ENCODE measurements around the gene SP3.

The SP3 gene

GRCh38 chr2:173881461-173881860, 83.7 kb downstream of the SP3 start:
- no peak overlapping the region for H3K4me3 ChIP-seq (ENCODE audit: control insufficient read depth, low read depth, low read length)
- TF ChIP-seq CTCF (IDR thresholded peaks at IDR 0.05; ENCODE audit: control insufficient read depth, insufficient read depth, low read depth, low read length, missing control alignments), result no peak
- no peak for DNase-seq (ENCODE audit: low read depth)

GRCh38 chr2:173880561-173880960, 84.6 kb downstream of the SP3 start:
- TF ChIP-seq CTCF (IDR thresholded peaks at IDR 0.05; ENCODE audit: control insufficient read depth, insufficient read depth, low read depth, low read length, missing control alignments), result no peak
- H3K4me3 ChIP-seq (ENCODE audit: control insufficient read depth, low read depth, low read length), result no peak overlapping the region
- no peak for DNase-seq (ENCODE audit: low read depth)

- no peak for TF ChIP-seq CTCF (IDR thresholded peaks at IDR 0.05; ENCODE audit: control insufficient read depth, insufficient read depth, low read depth, low read length, missing control alignments)
- H3K4me3 ChIP-seq (ENCODE audit: control insufficient read depth, low read depth, low read length), result no peak overlapping the region
- DNase-seq (ENCODE audit: low read depth), result no peak
These were observed 88.2 kb downstream of the SP3 start for GRCh38 chr2:173876833-173877413.

- no peak overlapping the region for H3K4me3 ChIP-seq (ENCODE audit: control insufficient read depth, low read depth, low read length)
- TF ChIP-seq CTCF (IDR thresholded peaks at IDR 0.05; ENCODE audit: control insufficient read depth, insufficient read depth, low read depth, low read length, missing control alignments), result no peak
- no peak for DNase-seq (ENCODE audit: low read depth)
These were observed 90.3 kb downstream of the SP3 start for GRCh38 chr2:173874894-173875237.

- DNase-seq (ENCODE audit: low read depth), result no peak
- no peak overlapping the region for H3K4me3 ChIP-seq (ENCODE audit: control insufficient read depth, low read depth, low read length)
- TF ChIP-seq CTCF (IDR thresholded peaks at IDR 0.05; ENCODE audit: control insufficient read depth, insufficient read depth, low read depth, low read length, missing control alignments), result no peak
These were observed 90.9 kb downstream of the SP3 start for GRCh38 chr2:173874003-173874893.

GRCh38 chr2:173872714-173873113, 92.5 kb downstream of the SP3 start:
- H3K4me3 ChIP-seq (ENCODE audit: control insufficient read depth, low read depth, low read length), result no peak overlapping the region
- no peak for TF ChIP-seq CTCF (IDR thresholded peaks at IDR 0.05; ENCODE audit: control insufficient read depth, insufficient read depth, low read depth, low read length, missing control alignments)
- DNase-seq (ENCODE audit: low read depth), result no peak
